ENCODE measurements around the gene ATAD5.

Gene ATAD5

DNA sequence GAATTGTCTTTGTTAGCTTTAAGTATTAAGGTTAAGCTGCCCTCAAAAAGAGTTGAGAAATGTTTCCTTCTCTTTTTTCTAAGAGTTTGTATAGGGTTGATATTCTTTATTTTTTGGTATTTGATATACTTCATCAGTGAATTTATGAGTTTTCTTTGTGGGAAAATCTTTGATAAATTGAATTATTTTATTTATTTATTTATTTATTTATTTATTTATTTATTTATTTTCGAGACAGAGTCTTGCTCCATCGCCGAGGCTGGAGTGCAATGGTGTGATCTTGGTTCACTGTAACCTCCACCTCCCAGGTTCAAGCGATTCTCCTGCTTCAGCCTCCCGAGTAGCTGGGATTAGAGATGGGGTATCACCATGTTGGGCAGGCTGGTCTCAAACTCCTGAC lies 54.4 kb downstream of the ATAD5 start:
- Histone ChIP-seq H2AFZ (ENCODE audit: low read depth) (no peak overlapping the region), H3K27me3 (ENCODE audit: insufficient read depth, low read depth) (no peaks in the 10 kb centered on the region), H3K4me1 (ENCODE audit: low read depth, poor library complexity, severe bottlenecking) (no peaks in the 10 kb centered on the region), H3K9ac (no peak overlapping the region), H3K27ac (no peak overlapping the region), H3K4me3 (IDR thresholded peaks at IDR 0.05; ENCODE audit: insufficient read depth, low read depth, low read length) (no peak overlapping the region), H3K36me3 (ENCODE audit: insufficient read depth) (peaks cover 4% of the 10 kb centered on the region; the same call in 1 of the 2 replicates), H4K20me1 (ENCODE audit: insufficient read depth) (no peaks in the 10 kb centered on the region), H3K79me2 (ENCODE audit: insufficient read depth, low read depth) (no peaks in the 10 kb centered on the region), H3K4me2 (no peak overlapping the region)
- TF ChIP-seq, protein P1, sequence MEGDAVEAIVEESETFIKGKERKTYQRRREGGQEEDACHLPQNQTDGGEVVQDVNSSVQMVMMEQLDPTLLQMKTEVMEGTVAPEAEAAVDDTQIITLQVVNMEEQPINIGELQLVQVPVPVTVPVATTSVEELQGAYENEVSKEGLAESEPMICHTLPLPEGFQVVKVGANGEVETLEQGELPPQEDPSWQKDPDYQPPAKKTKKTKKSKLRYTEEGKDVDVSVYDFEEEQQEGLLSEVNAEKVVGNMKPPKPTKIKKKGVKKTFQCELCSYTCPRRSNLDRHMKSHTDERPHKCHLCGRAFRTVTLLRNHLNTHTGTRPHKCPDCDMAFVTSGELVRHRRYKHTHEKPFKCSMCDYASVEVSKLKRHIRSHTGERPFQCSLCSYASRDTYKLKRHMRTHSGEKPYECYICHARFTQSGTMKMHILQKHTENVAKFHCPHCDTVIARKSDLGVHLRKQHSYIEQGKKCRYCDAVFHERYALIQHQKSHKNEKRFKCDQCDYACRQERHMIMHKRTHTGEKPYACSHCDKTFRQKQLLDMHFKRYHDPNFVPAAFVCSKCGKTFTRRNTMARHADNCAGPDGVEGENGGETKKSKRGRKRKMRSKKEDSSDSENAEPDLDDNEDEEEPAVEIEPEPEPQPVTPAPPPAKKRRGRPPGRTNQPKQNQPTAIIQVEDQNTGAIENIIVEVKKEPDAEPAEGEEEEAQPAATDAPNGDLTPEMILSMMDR (conservative IDR thresholded peaks at IDR 0.05; ENCODE audit: low read depth, low read length), result no peak

- peaks cover 8% of the 10 kb centered on the region; the same call in 1 of the 2 replicates for H3K36me3 ChIP-seq (ENCODE audit: insufficient read depth)
Observed at GRCh38 chr17:30894236-30894635, 62.5 kb downstream of the ATAD5 start.

GRCh38 chr17:30897311-30897710 lies 65.5 kb downstream of the ATAD5 start:
- H3K79me2 ChIP-seq (ENCODE audit: insufficient read depth, low read depth), result no peaks in the 10 kb centered on the region
- TF ChIP-seq, protein P1 (conservative IDR thresholded peaks at IDR 0.05; ENCODE audit: low read depth, low read length), result no peak
- H3K9ac ChIP-seq, result no peak overlapping the region
- no peak overlapping the region for H3K4me3 ChIP-seq (IDR thresholded peaks at IDR 0.05; ENCODE audit: insufficient read depth, low read depth, low read length)
- H3K27ac ChIP-seq, result no peak overlapping the region
- H3K4me2 ChIP-seq, result no peak overlapping the region
- H3K27me3 ChIP-seq (ENCODE audit: insufficient read depth, low read depth), result no peaks in the 10 kb centered on the region
- peaks cover 11% of the 10 kb centered on the region; the same call in 1 of the 2 replicates for H3K36me3 ChIP-seq (ENCODE audit: insufficient read depth)
- no peaks in the 10 kb centered on the region for H3K4me1 ChIP-seq (ENCODE audit: low read depth, poor library complexity, severe bottlenecking)
- no peak overlapping the region for H2AFZ ChIP-seq (ENCODE audit: low read depth)
- H4K20me1 ChIP-seq (ENCODE audit: insufficient read depth), result no peaks in the 10 kb centered on the region; the same call in 1 of the 2 replicates

More at GRCh38 chr17:30894236-30894635, 62.5 kb downstream of the ATAD5 start:
- H3K27ac ChIP-seq, result no peak overlapping the region
- TF ChIP-seq, protein P1 (conservative IDR thresholded peaks at IDR 0.05; ENCODE audit: low read depth, low read length), result no peak
- H3K4me1 ChIP-seq (ENCODE audit: low read depth, poor library complexity, severe bottlenecking), result no peaks in the 10 kb centered on the region
- no peaks in the 10 kb centered on the region; the same call in 1 of the 2 replicates for H4K20me1 ChIP-seq (ENCODE audit: insufficient read depth)
- no peaks in the 10 kb centered on the region for H3K79me2 ChIP-seq (ENCODE audit: insufficient read depth, low read depth)
- H3K4me3 ChIP-seq (IDR thresholded peaks at IDR 0.05; ENCODE audit: insufficient read depth, low read depth, low read length), result no peak overlapping the region
- H3K9ac ChIP-seq, result no peak overlapping the region
- H3K4me2 ChIP-seq, result no peak overlapping the region
- H2AFZ ChIP-seq (ENCODE audit: low read depth), result no peak overlapping the region
- no peaks in the 10 kb centered on the region for H3K27me3 ChIP-seq (ENCODE audit: insufficient read depth, low read depth)

DNA sequence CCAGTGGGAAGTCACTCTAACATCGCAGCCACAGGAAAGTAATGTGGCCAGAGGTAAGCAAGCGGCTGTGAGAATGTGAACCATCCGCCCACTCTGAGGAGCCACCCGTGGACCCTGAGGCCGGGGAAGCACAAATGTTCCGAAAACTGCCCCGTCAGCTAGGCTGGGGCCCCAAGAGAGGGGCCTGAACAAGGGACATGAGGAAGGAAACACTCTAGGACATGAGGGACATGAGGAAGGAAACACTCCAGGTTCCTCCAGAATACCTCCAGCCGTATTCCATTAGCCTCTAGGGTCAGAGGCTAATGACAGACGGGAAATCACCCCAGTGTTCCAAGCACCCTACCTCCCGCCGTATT lies 74.0 kb downstream of the ATAD5 start:
- Histone ChIP-seq H3K4me3 (IDR thresholded peaks at IDR 0.05; ENCODE audit: insufficient read depth, low read depth, low read length) (peak overlapping the region; percentile 38), H4K20me1 (ENCODE audit: insufficient read depth) (no peaks in the 10 kb centered on the region), H2AFZ (ENCODE audit: low read depth) (peak overlapping the region; percentile 76), H3K79me2 (ENCODE audit: insufficient read depth, low read depth) (peaks cover 27% of the 10 kb centered on the region), H3K27me3 (ENCODE audit: insufficient read depth, low read depth) (no peaks in the 10 kb centered on the region), H3K4me2 (peak overlapping the region; percentile 65), H3K9ac (peak overlapping the region; percentile 73; the same call in 1 of the 2 replicates), H3K27ac (peak overlapping the region; percentile 38; the same call in 1 of the 2 replicates), H3K4me1 (ENCODE audit: low read depth, poor library complexity, severe bottlenecking) (peaks cover 12% of the 10 kb centered on the region), H3K36me3 (ENCODE audit: insufficient read depth) (no peaks in the 10 kb centered on the region; the same call in 1 of the 2 replicates)
- TF ChIP-seq, protein P1 (conservative IDR thresholded peaks at IDR 0.05; ENCODE audit: low read depth, low read length), result no peak

All from KMS-11 (cell line).